ENCODE results near the gene SYNJ1.

DNA sequence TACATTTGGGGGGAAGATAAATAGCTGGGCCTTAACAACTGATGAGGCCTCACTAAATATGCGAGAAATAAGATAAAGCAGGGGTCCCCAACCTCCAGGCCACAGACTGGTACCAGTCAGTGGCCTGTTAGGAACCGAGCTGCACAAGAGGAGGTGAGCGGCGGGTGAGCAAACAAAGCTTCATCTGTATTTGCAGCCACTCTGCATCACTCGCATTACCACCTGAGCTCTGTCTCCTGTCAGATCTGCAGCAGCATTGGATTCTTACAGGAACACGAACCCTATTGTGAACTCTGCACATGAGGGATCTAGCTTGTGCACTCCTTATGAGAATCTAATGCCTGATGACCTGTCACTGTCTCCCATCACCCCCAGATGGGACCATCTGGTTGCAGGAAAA lies 48.9 kb upstream of the SYNJ1 start:
- TF ChIP-seq POLR2A (IDR thresholded peaks at IDR 0.05; ENCODE audit: low read length), result no peak
- TF ChIP-seq GATA1 (IDR thresholded peaks at IDR 0.05; ENCODE audit: low read depth, low read length), result no peak
